GM21528 (cell line): ENCODE results near the gene PPP1R3G.

Source experiments
- ATAC-seq: cut with Tn5 transposase; IDR thresholded peaks from one replicate; pipeline ENCODE4 v1.9.1; 2021; ENCODE audit warnings: mild to moderate bottlenecking, moderate library complexity; ENCODE audit not compliant: unreplicated experiment, low FRiP score

The PPP1R3G gene

DNA sequence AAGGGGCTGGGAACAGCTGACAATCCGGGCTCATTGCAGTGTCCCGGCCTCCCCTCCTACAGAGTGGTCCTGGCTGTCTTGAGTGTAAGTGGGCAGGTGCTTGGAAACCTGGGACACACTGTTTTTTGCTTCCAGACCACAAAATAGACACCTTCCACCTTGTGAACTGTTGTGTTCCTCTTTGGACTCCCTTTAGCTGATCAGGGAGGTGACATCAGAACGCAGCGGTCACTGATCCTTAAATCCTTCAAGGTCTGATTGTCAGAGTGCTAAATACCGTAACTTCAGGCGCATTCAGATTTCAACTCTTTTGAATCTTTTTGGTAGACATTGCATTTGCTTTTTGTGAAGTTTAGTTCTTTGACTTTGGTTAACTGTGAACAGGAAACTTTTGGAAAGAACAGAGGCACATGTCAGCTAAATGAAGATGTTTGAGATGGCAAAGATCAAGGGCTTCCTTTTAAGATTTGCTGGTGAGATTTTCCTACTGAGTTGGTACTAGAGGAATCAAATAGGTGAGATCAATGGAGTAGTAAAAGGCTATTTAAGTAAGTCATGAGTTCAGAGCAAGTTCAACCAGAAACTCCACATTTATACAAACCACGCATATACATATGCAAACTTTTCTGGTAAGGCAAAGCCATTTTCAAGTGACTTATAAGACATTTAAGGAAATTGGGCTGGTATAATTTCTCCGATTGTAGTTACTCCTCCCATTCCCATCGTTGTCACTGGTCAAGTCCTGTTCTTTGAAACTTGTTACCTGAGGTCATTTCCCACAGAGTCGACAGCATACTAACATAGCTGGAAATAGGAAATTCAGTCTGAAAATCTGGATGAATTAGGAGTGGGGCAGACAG, 6.3 kb downstream of the PPP1R3G start:
- ATAC-seq, result no peak

DNA sequence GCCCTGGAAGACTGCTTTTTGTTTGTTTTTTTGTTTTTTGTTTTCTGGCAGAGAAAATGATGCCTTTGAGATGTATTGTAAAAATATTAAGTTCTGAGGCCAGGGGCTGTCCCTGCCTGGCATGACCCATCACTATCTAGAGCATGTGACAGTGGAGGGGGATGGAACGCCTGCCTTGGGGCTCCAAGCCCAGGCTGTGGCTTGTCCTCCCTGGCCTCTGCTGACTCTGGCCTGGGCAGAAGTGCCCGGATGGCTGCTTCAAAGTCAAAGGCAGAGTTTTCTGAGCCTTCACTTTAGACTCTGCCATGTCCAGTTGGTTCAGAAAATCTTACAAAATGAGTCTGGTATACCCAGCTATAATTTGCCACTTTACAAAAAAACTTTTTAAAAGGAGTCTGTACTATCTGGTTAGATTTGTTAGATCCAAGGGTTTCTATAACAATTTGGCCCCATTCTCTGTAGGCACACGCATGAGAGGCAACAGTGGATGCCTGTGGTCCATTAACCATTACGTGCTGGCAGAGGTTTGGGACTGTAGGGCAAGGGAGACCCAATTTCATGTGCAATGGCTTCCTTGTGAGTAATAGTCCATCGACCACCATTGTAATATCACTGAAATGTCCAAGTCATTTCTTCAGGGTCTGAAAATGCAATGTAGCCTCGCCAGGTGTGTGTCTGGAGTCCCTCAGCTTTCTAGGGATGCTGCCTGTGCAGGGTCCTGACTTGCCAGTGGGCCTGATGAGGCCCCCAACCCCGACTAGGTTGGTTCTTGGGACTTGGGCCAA, 8.3 kb downstream of the PPP1R3G start:
- ATAC-seq, result no peak

DNA sequence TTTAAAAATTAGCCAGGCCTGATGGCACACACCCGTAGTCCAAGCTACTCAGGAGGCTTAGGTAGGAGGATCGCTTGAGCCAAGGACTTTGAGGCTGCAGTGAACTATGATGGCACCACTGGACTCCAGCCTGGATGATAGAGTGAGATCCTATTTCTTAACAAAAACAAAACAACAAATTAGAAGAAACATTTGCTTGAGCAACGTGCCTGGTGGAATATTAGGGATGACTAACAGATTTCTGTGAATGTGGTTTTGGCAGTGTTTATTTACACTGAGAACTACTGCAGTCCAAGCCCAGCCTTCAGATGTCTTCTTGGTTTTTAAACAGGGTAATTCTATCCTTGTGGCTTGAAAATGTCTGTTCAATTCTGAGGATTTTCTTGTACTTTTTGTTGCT, 9.2 kb downstream of the PPP1R3G start:
- ATAC-seq, result no peak

DNA sequence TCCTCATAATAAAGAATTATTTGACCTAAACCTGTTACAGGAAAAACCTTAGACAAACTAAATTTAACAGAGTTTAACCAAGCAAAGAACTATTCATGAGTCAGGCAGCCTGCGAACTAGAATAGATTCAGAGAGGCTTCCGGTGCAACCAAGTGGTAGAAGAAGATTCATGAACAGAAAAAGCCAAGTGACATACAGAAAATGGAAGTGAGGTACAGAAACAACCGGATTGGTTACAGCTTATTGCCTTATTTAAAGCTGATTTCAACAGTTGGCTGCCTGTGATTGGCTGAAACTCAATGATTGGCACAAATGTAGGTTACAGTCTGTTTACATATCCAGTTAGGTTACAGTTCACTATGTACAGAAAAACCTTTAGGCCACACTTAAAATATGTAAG, 10.1 kb downstream of the PPP1R3G start:
- peak; percentile 80 for ATAC-seq

DNA sequence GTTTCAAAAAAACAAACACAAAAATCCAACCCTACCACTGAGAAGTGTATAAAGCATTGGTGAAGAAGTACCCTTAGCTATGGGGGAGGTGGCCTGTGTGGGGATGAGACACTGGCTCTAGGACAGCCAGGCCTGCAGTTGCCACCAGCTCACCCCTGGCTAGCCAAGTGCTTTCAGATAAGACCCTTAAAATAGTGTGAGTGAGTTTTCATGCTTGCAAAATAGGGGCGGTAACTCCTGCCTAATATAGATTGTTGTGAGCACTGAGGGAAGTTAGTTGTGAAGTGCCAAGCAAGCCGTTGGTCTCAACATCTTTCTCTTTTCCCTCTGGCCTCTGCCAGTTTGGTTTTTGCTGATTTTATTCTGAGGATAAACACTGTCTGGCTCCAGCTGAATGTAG, 11.3 kb downstream of the PPP1R3G start:
- ATAC-seq, result no peak

DNA sequence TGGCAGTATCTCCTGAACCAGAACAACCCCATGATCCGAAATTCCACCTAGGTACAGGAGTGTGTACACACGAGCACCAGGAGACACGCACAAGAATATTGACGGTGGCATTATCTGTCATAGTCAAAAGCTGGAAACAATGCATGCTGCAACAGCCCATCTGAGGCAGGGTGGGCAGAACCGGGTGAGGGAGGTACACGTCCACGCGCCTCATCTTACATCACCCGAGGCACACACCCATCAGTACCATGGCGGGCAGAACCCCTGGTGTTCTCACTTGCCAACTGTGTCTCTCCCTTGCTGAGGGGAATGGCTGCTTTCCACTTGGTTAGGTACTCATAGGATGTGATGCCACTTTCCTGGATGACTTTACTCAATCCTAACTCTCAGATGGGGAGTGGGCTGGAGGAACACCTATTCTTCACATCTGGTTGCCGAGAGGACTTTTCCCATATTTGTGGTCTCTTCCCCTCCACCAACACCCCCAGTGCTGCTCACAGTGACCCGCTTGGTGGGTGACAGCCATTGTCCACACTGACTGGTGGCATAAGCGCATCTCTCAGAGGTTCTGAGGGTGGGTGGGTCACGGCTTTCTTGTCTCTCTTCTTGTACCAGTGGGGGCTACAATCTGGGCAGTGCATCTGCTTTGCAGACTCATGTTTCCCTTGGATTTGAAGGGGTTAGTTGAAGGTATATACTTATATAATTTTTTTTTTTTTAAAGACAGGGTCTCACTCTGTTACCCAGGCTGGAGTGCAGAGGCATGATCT, 13.5 kb downstream of the PPP1R3G start:
- no peak for ATAC-seq

DNA sequence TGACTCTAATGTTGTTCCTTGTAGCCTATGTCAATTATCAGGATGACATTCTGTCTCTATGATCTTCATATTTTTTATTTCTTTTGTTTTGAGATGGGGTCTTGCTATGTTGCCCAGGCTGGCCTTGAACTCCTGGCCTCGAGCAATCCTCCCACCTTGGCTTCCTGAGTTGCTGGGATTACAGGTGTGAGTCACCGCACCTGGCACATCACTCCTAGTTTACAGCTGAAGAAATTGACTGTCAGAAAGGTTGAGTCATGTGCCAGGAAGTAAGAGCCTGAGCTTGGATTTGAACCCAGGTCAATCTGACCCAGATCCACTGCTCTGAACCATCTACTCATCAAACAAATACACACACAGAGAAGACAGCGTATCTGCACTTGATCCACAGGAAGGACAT, 14.4 kb downstream of the PPP1R3G start:
- no peak for ATAC-seq

DNA sequence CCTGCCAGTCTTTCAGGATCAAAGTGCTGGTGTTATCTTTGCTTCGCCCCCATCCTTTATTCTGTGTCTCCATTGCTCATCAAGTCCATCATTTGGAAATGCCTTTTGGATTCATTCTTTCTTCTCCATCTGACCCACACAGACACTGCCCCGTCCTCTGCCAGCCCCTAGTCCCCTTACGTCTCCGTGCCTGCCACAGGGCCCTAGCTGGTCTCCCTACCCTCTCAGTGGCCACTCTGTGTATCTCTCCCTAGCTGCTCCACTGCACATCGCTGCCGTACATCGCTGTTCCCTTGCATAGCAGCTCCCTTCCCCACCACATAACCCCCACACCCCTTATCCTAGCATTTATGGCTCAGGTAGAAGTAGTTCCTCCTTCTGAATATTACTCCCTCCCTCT, 15.7 kb downstream of the PPP1R3G start:
- no peak for ATAC-seq

DNA sequence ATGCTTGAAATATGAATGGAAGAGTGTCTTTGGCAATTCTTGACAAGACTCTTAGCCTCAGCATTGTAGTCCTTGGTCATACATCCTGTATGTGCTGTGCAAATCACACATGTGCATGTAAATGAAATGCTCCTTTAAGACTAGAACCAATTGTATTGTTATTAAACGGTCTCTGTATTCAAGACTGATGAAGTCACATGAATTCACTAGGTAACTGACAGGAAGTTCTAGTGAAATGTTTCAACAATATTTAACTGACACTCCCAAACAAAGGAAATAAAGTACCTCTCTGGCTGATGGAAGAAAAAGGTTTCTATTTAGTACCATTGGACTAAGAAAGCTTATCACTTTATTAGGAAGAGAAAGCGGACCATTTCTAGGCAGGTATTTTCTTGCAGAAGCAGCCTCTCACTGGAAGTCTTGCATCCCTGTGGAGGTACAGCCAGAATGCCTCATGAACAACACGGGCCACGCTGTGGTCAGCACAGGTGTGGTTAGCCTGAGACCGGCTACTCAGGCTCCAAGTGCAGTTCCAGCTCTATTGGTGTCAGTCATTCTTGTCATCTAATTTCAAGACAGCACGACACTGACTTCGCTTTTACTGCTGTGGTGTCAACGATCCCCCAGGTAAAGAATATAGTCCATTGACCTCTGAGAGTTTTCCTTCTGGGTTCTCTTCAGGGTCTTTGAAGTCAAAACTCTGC, 17.3 kb downstream of the PPP1R3G start:
- no peak for ATAC-seq

DNA sequence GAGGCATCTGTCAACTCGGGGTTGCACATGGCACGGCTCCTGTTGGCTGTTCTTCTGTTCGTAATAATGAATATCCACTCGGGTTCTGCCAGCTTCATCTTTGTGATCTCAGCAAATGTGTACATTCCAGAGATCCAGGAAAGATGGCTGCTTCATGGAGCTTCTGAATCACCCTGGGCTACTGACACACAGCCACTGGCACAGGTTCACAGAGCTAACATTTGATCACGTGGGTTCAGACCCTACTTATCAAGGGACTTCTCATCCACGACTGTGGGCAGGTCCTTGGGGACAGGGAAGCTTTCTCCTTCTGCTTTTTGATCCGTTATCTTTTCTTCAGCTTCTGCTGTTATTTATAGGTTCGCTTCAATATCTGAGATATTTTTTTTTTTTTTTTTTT, 18.1 kb downstream of the PPP1R3G start:
- ATAC-seq, result no peak

DNA sequence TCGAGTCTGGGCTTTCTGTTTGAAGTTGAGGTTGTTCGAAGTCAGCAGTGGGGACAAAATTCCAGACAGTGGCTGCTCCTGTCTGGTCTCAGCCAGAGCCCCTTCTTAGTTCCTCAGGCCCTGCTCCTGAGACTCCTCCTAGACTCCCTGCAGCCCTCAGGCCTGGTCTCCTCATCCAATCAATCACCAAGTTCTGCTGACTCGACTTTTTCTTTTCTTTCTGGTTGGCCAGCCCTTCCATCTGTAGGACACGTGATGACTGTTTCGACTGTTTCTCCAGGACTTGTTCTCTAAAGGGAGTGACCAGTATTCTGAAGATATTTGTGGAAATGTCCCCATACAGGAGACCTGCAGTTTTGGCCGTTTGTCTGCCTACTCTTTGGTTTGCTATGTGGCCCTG, 19.5 kb downstream of the PPP1R3G start:
- no peak for ATAC-seq

DNA sequence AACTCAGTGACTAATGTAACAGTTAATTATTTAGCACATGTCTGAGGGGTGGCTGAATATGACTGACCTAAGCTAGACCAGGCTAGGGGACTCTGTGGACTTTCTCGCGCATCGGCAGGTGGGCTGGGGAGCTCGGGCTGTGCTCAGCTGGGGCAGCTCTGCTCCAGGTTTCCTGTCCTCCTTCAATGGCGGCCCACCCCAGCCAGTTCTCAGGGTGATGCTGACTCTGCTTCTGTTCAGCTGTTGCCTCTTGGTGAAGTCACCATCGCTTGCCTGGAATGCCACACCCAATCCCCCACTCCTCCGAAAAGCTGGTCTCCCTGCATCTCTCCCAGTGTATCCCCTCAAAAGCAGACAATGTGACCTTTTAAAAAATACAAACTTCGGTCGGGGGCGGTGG, 20.0 kb downstream of the PPP1R3G start:
- ATAC-seq, result no peak

DNA sequence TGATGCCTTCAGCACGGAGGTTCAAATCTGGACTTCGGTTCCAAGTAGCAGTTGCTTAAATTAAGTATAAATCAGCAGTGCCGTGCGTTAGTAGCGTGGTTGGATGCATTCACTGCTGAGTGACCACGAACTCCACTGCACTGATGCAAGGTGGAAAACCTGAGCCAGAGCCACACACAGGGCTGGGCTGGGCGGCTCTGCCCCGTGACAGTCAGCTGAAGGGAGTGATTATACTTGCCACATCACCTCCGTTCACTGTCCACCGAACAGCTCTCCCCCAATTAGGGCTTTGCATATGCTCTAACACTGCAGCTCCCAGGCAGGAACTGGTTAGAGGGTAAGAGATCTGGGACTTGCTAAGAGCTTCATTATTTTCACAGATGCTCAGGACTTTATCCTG, 22.2 kb downstream of the PPP1R3G start:
- ATAC-seq, result no peak

DNA sequence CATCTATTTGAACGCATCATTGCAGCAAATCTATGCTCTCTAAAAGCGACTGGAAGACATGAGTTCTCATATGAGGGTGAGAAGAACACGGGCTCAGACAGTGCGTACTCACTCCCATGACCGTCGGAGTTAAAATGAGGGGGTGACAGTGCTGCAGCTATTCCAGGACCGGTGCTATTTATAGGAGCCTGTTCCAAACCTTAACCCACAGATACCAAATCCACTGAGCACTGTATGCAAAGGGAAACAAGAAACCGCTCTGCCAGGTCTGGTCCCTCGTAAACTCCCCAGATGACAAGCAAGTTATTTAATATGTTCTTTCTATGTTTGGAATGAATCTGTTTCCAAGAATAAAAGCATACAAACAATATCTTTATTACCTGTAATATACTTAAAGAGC, 22.9 kb downstream of the PPP1R3G start:
- ATAC-seq, result no peak

DNA sequence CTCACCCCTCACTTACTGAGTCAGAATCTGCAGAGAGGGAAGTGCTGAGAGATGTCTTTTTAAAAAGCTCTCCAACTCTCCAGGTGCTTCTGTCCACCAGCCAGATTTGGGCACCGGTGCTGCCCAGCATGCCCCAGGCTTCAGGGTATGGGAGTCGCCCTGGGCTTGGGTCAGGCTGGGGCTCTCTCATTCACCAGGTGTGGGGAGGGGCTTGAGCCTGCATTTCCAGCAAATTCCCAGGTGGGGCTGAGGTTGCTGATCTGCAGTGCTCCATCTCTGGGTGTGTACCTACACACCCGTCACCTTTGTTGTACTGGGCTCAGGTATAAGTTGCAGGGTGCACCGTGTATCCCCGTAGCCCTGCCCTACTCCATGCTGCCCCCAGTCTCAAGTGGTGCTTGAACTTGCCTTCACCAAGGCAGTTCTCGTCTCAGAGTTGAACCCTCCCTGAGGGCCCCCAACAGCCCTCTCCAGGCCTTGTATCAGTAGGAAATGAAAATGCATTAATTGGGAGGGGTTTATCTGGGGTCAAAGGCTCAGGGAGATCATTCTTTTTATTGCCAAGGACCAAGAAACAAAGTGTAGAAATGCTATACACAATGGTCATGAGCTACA, 23.5 kb downstream of the PPP1R3G start:
- no peak for ATAC-seq

DNA sequence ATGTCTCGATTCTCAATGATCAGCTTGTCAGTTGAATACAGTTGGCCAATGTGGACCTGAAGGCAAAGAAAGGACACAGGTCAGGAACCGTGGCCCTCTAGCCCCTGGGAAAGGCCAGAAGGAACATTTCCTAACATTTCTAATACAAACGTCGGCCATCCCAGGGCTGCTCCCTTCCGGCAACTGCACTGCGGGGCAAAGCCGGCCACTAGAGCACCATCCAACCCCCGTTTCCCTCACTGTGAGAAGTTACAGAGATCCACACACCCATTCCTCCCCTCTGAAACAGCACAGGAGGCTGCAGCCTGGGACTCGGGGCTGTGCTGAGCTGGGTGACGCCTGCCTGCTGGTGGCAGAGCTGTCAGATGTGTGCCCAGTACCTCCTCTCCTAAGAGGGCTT, 24.3 kb downstream of the PPP1R3G start:
- ATAC-seq, result no peak

DNA sequence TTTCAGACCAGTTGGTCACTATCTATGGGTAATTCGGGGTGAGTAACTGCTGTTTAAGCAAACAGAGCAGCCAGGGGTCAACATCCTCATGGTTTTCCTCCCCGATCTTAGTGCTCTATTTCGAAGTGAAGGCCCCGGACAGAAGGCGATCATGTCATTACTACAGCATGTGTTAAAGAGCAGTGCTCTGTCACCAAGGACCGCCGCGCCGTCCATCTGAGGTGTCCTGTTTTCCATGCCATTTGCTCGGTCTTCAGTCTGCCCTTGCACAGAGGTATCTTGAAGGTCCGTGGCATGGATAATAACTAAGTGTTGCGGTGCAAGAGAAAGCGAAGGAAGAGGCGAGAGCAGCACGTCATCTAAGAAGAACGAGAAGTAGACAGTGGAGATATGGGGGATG, 25.1 kb downstream of the PPP1R3G start:
- no peak for ATAC-seq

DNA sequence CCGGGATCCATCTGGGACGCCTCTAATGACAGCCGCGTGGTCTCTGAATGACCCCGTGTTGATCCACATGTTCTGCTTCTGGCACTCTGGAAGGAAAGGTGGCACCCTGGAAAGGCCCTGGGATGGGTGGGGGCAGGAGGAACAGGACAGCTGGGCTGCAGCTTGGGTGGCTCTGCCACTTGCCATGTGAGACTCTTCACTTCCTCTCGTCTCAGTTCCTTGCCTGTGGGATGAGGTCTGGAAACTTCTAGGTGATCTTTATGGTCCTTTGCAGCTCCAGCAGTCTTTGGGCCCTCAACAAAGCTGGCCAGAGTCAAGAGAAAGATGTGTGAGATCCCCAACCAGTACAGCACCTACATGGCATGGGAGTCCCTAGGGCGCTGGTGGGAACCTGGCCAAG, 26.5 kb downstream of the PPP1R3G start:
- no peak for ATAC-seq

DNA sequence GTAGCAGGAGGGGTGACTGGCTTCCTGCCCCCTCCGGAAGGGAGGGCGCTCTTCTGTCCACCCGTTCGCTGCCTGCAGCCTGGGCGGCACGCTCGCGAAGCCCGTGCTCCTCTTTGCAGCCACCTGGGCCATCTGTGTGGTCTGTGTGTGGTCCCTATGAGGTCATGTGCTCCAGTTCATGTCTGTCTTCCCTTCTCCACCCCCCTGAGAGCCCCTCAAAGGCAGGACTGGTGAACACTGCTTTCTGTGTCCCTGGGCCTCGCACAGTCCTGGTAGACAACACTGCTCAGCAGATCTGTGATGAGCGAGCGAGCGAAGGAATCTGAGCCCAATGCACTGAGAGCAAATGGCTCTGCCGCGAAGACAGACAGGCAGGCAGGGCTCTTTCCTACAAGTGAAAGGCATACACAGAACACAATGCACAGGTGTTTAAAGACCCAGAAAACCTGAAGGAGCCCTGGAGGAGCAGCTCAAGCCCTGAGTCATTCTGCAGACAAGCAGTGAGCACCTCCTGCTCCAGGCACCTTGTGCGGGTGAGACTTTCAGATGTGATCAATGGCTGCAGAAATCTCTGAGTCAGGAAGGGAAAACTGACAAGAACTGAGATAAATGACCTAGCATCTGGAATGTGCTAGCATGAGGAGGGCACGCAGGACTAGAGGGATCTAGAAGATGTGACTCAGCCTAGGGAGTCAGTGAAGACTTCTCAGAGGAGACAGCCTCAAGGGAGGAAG, 27.1 kb downstream of the PPP1R3G start:
- no peak for ATAC-seq

DNA sequence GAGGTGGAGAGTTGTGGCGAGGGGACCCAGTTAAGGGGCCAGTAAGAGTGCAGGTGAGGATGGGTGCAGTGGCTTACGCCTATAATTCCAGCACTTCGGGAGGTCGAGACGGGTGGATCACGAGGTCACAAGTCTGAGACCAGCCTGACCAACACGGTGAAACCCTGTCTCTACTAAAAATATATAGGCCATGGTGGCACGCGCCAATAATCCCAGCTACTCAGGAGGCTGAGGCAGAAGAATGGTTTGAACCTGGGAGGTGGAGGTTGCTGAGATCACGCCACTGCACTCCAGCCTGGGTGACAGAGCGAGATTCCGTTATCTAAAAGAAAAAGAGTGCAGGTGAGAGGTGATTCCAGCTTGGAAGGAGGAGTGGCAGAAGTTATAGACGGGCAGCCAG, 28.0 kb downstream of the PPP1R3G start:
- ATAC-seq, result no peak
